Measurements from ENCODE around the gene IFT25. TPM values are rescaled to one million over a fixed set of nuclear protein-coding genes. Genes with fewer than 3 reads are reported as not detected.

The IFT25 gene
- total RNA-seq, 2 donors from 2014 or later, result 6.5 to 10.1 TPM

DNA sequence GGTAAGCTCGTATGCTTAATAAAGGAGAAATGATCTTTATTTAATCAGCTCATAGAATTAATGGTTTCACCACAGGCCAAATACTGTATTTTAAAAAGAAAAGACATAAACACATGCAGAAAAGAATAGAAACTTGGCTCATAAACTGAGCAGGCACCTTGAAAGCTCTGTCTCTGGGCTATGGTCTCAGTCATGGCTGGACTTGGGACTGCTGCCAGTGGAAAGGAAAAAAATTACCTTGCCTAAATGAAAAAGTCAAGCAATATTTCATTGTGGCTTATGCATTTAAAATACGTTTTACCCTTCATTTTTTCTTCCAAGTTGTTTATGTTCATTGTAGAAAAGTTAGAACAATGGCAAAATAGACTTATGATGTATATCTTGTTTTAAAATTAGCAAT, 8.6 kb upstream of the IFT25 start:
- H3K27ac ChIP-seq, result no peak overlapping the region
- DNase-seq (ENCODE audit: low spot score), result no peak
- H3K9me3 ChIP-seq, result no peaks in the 10 kb centered on the region
- TF ChIP-seq, protein P1, sequence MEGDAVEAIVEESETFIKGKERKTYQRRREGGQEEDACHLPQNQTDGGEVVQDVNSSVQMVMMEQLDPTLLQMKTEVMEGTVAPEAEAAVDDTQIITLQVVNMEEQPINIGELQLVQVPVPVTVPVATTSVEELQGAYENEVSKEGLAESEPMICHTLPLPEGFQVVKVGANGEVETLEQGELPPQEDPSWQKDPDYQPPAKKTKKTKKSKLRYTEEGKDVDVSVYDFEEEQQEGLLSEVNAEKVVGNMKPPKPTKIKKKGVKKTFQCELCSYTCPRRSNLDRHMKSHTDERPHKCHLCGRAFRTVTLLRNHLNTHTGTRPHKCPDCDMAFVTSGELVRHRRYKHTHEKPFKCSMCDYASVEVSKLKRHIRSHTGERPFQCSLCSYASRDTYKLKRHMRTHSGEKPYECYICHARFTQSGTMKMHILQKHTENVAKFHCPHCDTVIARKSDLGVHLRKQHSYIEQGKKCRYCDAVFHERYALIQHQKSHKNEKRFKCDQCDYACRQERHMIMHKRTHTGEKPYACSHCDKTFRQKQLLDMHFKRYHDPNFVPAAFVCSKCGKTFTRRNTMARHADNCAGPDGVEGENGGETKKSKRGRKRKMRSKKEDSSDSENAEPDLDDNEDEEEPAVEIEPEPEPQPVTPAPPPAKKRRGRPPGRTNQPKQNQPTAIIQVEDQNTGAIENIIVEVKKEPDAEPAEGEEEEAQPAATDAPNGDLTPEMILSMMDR (IDR thresholded peaks at IDR 0.05), result no peak
- peaks cover 0 to 21% of the 10 kb centered on the region in 2 donors for H3K4me1 ChIP-seq
- H3K4me3 ChIP-seq, result no peak overlapping the region
- peaks cover 25% of the 10 kb centered on the region for H3K36me3 ChIP-seq
- H3K27me3 ChIP-seq, result no peaks in the 10 kb centered on the region

DNA sequence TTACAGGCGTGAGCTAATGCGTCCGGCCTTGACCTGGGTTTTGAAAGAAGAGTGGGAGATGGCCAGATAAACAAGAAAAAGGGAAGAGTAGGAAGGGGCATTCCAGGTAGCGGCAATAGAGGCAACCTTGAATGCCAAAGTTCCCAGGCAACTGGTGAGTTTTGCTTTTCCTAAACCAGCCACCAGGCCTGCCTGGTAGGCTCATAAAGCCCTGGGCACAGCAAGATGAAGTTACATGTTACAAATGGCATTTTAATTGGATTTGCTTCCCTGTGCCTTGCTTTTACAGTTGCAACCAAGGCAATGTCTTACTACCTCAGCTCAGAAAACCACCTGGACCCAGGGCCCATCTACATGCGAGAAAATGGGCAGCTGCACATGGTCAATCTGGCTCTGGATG, 6.2 kb upstream of the IFT25 start:
- TF ChIP-seq, protein P1 (IDR thresholded peaks at IDR 0.05), result no peak
- Histone ChIP-seq H3K4me3 (no peak overlapping the region), H3K36me3 (peaks cover 25% of the 10 kb centered on the region), H3K4me1 (peaks cover 0 to 23% of the 10 kb centered on the region in 2 donors), H3K9me3 (no peaks in the 10 kb centered on the region), H3K27me3 (no peaks in the 10 kb centered on the region), H3K27ac (no peak overlapping the region)
- DNase-seq (ENCODE audit: low spot score), result no peak

DNA sequence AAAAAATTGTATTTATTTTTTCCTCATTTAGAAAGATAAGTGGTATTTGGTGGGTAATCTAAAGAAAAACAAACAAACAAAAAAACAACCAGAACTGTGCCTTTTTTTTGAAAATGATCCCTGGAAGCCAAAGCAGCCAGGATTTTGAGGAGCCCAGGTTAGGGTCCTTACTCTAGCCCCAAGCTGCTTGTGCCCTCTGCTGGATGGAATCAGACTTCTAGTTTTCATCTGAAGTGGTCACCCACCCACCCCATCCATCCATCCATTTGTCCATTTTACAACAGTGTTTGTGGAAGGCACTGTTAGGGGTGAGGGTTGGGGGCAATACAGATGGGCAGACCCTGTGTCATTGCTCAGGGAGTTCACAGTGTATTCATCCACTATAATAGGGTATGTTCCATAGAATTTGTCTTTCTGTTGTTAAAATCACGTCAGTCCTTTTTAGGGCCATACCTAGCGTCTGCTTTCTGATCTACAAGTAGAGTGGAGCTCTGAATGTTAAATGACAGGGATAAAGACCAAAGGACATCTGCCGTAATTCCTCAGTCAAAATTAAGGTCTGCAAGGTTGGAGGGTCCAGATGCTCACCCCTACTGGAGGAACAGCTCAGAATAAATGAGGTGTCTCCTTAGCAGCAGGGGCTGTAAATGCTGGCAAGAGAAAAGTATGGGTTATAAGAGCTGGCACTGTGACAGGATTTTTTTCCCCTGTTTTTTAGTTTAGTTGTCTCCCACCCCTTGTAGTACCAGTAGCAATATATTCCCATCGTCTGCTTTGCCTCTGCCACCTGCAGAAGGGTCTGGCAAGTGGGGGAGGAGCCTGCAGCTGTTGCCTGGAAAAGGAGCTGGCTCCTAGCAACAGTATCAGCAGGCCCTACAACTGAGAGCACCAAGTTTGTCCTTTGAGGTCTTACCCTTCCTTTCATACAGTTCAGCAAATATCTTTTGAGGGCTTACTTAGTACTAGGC, 3.8 kb upstream of the IFT25 start:
- Histone ChIP-seq H3K27me3 (no peaks in the 10 kb centered on the region), H3K4me1 (peaks cover 0 to 28% of the 10 kb centered on the region in 2 donors), H3K27ac (no peak overlapping the region), H3K9me3 (no peaks in the 10 kb centered on the region), H3K4me3 (no peak overlapping the region), H3K36me3 (peaks cover 25% of the 10 kb centered on the region)
- DNase-seq (ENCODE audit: low spot score), result no peak
- TF ChIP-seq, protein P1 (IDR thresholded peaks at IDR 0.05), result peak; percentile 34 to 58

DNA sequence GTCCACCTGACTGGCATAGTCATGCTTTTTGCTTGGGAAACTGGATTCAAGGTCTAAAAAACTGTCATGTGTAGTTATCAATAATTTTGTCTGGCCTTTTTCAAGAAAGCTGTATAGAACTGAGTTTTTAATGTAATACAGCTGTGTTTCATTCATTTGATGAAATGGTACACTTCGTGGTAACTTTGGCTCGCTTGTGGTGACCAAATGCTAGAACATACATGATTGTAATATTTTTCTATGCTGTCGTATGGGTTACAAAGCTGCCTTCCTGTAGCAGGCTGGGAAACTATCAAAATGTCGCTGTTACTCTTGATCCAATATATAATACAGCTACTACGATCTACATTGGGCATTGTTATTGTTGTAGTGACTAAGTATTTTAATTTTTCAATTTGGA, 2.8 kb upstream of the IFT25 start:
- peaks cover 0 to 33% of the 10 kb centered on the region in 2 donors for H3K4me1 ChIP-seq
- H3K36me3 ChIP-seq, result peaks cover 16% of the 10 kb centered on the region
- no peaks in the 10 kb centered on the region for H3K27me3 ChIP-seq
- TF ChIP-seq, protein P1 (IDR thresholded peaks at IDR 0.05), result no peak
- no peaks in the 10 kb centered on the region for H3K9me3 ChIP-seq
- no peak overlapping the region for H3K27ac ChIP-seq
- no peak for DNase-seq (ENCODE audit: low spot score)
- no peak overlapping the region for H3K4me3 ChIP-seq

DNA sequence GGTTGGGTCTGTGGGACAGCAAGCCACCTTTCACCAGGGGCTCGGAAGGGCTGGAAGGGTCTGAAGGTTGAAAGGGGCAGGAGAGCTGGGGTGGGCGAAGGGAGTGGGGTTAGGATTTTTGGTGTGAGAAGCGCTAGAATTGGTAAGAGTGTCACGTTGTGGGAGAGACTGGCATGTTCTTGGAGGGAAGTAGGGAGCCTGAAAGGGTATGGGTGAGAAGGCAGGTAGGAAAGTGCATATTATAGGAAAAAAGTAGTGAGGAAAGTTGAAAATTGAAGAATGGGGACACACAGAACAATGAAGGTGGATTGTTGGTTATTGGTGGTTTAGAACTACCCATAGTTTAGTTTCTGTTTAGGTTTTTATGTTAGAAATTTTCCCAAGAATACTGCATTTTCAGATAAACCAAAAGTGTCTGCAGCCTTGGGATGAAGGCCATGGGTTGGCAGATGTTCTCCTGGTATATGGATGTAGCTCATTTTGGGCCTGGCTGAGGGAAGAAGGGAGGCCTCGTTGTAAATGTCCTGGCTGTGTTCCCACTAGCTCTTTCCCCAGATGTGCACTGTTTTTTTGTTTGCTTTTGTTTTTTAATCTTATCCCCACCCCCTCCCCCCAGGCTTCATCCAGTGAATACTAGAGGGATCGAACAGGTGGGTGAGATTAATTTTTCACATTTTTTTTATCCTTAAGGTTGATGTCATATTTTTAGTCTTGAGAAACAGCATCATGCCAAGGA, 1.8 kb upstream of the IFT25 start:
- peaks cover 0 to 33% of the 10 kb centered on the region in 2 donors for H3K4me1 ChIP-seq
- TF ChIP-seq, protein P1 (IDR thresholded peaks at IDR 0.05), result no peak

More for the DNA sequence above, 1.8 kb upstream of the IFT25 start:
- Histone ChIP-seq H3K9me3 (no peaks in the 10 kb centered on the region), H3K36me3 (peaks cover 9% of the 10 kb centered on the region), H3K27me3 (no peaks in the 10 kb centered on the region), H3K4me3 (peak overlapping the region in 1 of 2 donors; percentile 86), H3K27ac (peak overlapping the region; percentile 91)
- no peak for DNase-seq (ENCODE audit: low spot score)

Measured in right atrium auricular region (tissue), 2 donors.